A549 (cell line): ENCODE data around the gene ABO.

Experiments
- CBX2 ChIP-seq: fragments of 200-600 bp; sonication (generic); IDR thresholded peaks from 2 replicates; pipeline ENCODE4 v1.6.1; 2016; ENCODE audit warnings: low read depth, mild to moderate bottlenecking, borderline replicate concordance
- EP300 ChIP-seq, 2 experiments: fragments of >200 bp; sonication (Bioruptor Twin); formaldehyde crosslinking; IDR thresholded peaks; 2 replicates in 1 of 2; 3 replicates in 1 of 2; pipeline ENCODE4 v1.6.1; 2016 to 2017
- KDM1A ChIP-seq: fragments of 200-600 bp; sonication (generic); IDR thresholded peaks from 2 replicates; pipeline ENCODE4 v1.6.1; 2016; ENCODE audit warnings: low read depth, mild to moderate bottlenecking
- KDM5A ChIP-seq: fragments of 200-600 bp; sonication (generic); IDR thresholded peaks from 2 replicates; pipeline ENCODE4 v1.6.1; 2016; ENCODE audit warnings: antibody characterized with exemption, mild to moderate bottlenecking
- NPAS2 ChIP-seq: fragments of 250-450 bp; sonication (Bioruptor Pico); IDR thresholded peaks from 2 replicates; pipeline ENCODE4 v1.8.0; 2022; ENCODE audit warnings: mild to moderate bottlenecking, moderate library complexity, borderline replicate concordance
- POLR2A ChIP-seq: IDR thresholded peaks from 2 replicates; pipeline ENCODE4 v1.6.1; 2012; ENCODE audit warnings: mild to moderate bottlenecking, low read length
- RARB ChIP-seq: fragments of 250-450 bp; sonication (Bioruptor Pico); IDR thresholded peaks from 2 replicates; pipeline ENCODE4 v1.8.0; 2021; ENCODE audit warnings: mild to moderate bottlenecking, moderate library complexity
- RFX5 ChIP-seq: fragments of 450-650 bp; IDR thresholded peaks from 2 replicates; pipeline ENCODE4 v1.7.1; 2014; ENCODE audit warnings: antibody characterized with exemption, mild to moderate bottlenecking, moderate library complexity
- USF2 ChIP-seq: fragments of 450-650 bp; IDR thresholded peaks from 2 replicates; pipeline ENCODE4 v1.6.1; 2014; ENCODE audit warnings: antibody characterized with exemption
- TF ChIP-seq, protein P1 (sequence below): fragments of >200 bp; sonication (Bioruptor Twin); formaldehyde crosslinking; IDR thresholded peaks from 3 replicates; pipeline ENCODE4 v1.5.1; 2016
- TF ChIP-seq, protein P2 (sequence below): fragments of 150-350 bp; IDR thresholded peaks from 2 replicates; pipeline ENCODE4 v1.6.1; 2014; ENCODE audit warnings: low read depth, mild to moderate bottlenecking, low read length

DNA sequence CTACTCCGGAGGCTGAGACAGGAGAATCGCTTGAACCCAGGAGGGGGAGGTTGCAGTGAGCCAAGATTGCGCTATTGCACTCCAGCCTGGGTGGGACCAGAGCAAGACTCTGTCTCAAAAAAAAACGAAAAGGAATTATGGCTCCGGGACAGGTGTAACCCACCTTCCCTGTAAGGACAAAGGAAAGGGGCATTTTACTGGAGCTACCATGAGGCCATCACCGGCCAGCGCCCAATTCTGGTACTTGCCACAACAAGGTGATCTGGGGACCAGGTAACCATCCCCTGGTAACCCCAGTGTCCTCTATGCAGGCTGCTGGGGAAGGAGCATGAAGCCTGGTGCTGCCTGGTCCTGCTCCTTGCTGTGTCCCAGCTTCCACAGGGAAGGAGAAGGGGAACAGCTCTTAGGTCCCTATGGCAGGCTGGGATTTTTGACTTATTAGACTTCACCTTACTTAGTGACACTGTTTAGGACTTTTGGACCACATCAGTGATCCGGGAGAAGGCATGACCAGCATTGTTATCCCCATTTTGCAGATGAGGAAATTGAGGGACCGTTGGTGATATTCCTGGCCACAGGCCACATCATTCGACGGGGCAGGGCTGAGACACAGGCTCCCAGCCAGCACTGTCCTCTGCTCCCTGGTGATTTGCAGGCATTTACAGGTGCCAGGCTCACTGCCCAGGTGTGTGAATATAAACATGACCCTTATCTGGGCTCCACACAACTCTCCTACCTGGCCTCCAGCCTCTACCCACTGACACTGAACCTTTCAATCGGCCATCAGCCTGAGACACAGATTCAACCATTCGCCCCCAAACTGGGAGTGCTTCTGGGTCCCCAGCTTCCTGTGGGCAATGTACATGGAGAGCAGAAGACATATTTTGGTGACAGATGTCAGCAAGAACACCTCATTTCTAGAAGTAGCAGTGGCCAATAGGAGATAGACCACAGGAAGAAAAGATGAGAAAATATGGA lies 26.5 kb upstream of the ABO start:
- TF ChIP-seq NPAS2 (CRISPR knock-in tag) (no peak), KDM5A (no peak), RARB (no peak), KDM1A (no peak), EP300 (IDR thresholded peaks at IDR 0.05) (no peak), RFX5 (no peak), POLR2A (no peak), CBX2 (no peak), USF2 (no peak)
- TF ChIP-seq, protein P1, sequence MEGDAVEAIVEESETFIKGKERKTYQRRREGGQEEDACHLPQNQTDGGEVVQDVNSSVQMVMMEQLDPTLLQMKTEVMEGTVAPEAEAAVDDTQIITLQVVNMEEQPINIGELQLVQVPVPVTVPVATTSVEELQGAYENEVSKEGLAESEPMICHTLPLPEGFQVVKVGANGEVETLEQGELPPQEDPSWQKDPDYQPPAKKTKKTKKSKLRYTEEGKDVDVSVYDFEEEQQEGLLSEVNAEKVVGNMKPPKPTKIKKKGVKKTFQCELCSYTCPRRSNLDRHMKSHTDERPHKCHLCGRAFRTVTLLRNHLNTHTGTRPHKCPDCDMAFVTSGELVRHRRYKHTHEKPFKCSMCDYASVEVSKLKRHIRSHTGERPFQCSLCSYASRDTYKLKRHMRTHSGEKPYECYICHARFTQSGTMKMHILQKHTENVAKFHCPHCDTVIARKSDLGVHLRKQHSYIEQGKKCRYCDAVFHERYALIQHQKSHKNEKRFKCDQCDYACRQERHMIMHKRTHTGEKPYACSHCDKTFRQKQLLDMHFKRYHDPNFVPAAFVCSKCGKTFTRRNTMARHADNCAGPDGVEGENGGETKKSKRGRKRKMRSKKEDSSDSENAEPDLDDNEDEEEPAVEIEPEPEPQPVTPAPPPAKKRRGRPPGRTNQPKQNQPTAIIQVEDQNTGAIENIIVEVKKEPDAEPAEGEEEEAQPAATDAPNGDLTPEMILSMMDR = no peak
- TF ChIP-seq, protein P2, sequence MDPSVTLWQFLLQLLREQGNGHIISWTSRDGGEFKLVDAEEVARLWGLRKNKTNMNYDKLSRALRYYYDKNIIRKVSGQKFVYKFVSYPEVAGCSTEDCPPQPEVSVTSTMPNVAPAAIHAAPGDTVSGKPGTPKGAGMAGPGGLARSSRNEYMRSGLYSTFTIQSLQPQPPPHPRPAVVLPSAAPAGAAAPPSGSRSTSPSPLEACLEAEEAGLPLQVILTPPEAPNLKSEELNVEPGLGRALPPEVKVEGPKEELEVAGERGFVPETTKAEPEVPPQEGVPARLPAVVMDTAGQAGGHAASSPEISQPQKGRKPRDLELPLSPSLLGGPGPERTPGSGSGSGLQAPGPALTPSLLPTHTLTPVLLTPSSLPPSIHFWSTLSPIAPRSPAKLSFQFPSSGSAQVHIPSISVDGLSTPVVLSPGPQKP = no peak
